NB4 (cell line): ENCODE measurements around the gene NEMP1.
A peak's percentile ranks its signal among the peaks of the same experiment; 100 is the strongest.
"Not testable (repeated sequence)": the region's sequence is repeated elsewhere in the genome, so short reads cannot be mapped to it uniquely, and the experiment has no call there.

Experiments used
- DNase-seq: peaks from one replicate; pipeline ENCODE4 v3.0.0; 2010; ENCODE audit warnings: low read depth
- H3K4me3 ChIP-seq: one replicate; pipeline ENCODE4 v1.5.1; 2011; ENCODE audit warnings: mild to moderate bottlenecking, low read depth, low read length, moderate library complexity
- CTCF ChIP-seq: IDR thresholded peaks from one replicate; pipeline ENCODE4 v1.5.1; 2012; ENCODE audit warnings: low read depth, low read length
- MAX ChIP-seq: IDR thresholded peaks from 2 replicates; pipeline ENCODE4 v1.6.1; 2011; ENCODE audit warnings: low read depth, low read length
- MYC ChIP-seq: IDR thresholded peaks from 2 replicates; pipeline ENCODE4 v1.6.1; 2011; ENCODE audit warnings: low read depth, low read length
- POLR2A ChIP-seq: IDR thresholded peaks from 2 replicates; pipeline ENCODE4 v1.6.1; 2011; ENCODE audit warnings: mild to moderate bottlenecking; ENCODE audit not compliant: insufficient read length; ENCODE audit errors: extremely low read depth

The NEMP1 gene

GRCh38 chr12:57086493-57087009 is 8.0 kb upstream of the NEMP1 start:
- DNase-seq: peak; percentile 84
- peak overlapping the region; percentile 74 for H3K4me3 ChIP-seq
- TF ChIP-seq POLR2A (no peak), MYC (no peak), MAX (no peak), CTCF (peak; percentile 45)

GRCh38 chr12:57085999-57086492 is 7.5 kb upstream of the NEMP1 start:
- peak overlapping the region; percentile 74 for H3K4me3 ChIP-seq
- TF ChIP-seq MAX: no peak
- 0 out of 2 replicates have a peak, but pooled peaks have one; percentile 11 for TF ChIP-seq MYC
- DNase-seq: no peak

GRCh38 chr12:57080855-57081254 is 2.3 kb upstream of the NEMP1 start:
- no peak for DNase-seq
- TF ChIP-seq MYC (no peak), CTCF (no peak), POLR2A (no peak), MAX (no peak)
- no peak overlapping the region for H3K4me3 ChIP-seq

GRCh38 chr12:57079821-57080220 is 1.2 kb upstream of the NEMP1 start:
- no peak for DNase-seq
- no peak overlapping the region for H3K4me3 ChIP-seq
- TF ChIP-seq CTCF: no peak
- TF ChIP-seq POLR2A: no peak
- TF ChIP-seq MYC: no peak
- no peak for TF ChIP-seq MAX

- not testable (repeated sequence) for H3K4me3 ChIP-seq, DNase-seq
Measured at GRCh38 chr12:57073566-57074450, 4.8 kb downstream of the NEMP1 start.

GRCh38 chr12:57072661-57073060 is 5.9 kb downstream of the NEMP1 start:
- TF ChIP-seq POLR2A: no peak
- no peak for TF ChIP-seq MAX
- TF ChIP-seq CTCF: no peak
- no peak overlapping the region for H3K4me3 ChIP-seq
- DNase-seq: no peak
